K562 (cell line): ENCODE measurements around the gene NCF2. TPM values are rescaled to one million over a fixed set of nuclear protein-coding genes. Genes with fewer than 3 reads are reported as not detected.

Experiments used
- ATAC-seq: fragments of 200-7000 bp; cut with Tn5 transposase; 3 replicates; pipeline ENCODE4 v1.9.1; 2020; ENCODE audit warnings: moderate library complexity
- BruUV-seq: library from RNA; stranded (reverse); fragments of 400-500 nt; replicated peaks from 2 replicates; lab custom pipeline; 2021; lab: Mats Ljungman, UMichigan
- CTCF ChIA-PET: fragments of 300-600 bp; formaldehyde crosslinking; extraction: SDS; loops from one replicate; lab custom pipeline; 2021; ENCODE audit warnings: low intra/inter-chr PET ratio; lab: Yijun Ruan, JAX
- POLR2A ChIA-PET: fragments of 300-600, 350-650 bp; sonication (Branson Sonifier 250); formaldehyde crosslinking; extraction: SDS; loops from one replicate; lab custom pipeline; 2021; ENCODE audit warnings: antibody characterized with exemption, inconsistent platforms; lab: Yijun Ruan, JAX
- DNase-seq, 4 experiments: peaks; one replicate each; pipeline versions ENCODE4 v3.0.0 to v3.0.0-alpha.2; 2011 to 2018; ENCODE audit warnings: low spot score in 3 of 4, mixed read lengths in 3 of 4; ENCODE audit errors: extremely low read depth in 1 of 4
- FAIRE-seq: peaks from 2 replicates; lab custom pipeline; 2011; peaks lifted over from hg19 to GRCh38; lab: Jason Lieb, UNC
- H2AFZ ChIP-seq: 2 replicates; pipeline ENCODE4 v1.6.0; 2011; ENCODE audit warnings: low read depth, low read length, control low read depth, inconsistent platforms
- H3K27ac ChIP-seq: fragments of 200-600 bp; 3 replicates; pipeline ENCODE4 v1.8.0; 2011; ENCODE audit warnings: low read depth, mild to moderate bottlenecking, control low read depth, inconsistent platforms, low read length, moderate library complexity, mixed read lengths; ENCODE audit errors: extremely low read depth
- H3K27me3 ChIP-seq, 2 experiments: fragments of 300-600 bp in 1 of 2; 2 replicates in 1 of 2; 3 replicates in 1 of 2; pipeline versions ENCODE4 v1.6.0 to v1.8.0; 2011; ENCODE audit warnings: inconsistent platforms in 2 of 2, low read length in 2 of 2, mild to moderate bottlenecking in 1 of 2, mixed read lengths in 1 of 2, moderate library complexity in 1 of 2; ENCODE audit not compliant: control insufficient read depth in 2 of 2, insufficient read depth in 2 of 2
- H3K36me3 ChIP-seq: fragments of 300-600 bp; 3 replicates; pipeline ENCODE4 v1.8.0; 2011; ENCODE audit warnings: mild to moderate bottlenecking, low read length, inconsistent platforms; ENCODE audit not compliant: control insufficient read depth, insufficient read depth
- H3K4me1 ChIP-seq, 2 experiments: fragments of 200-600 bp in 1 of 2; replicated peaks in 1 of 2; 2 replicates in 1 of 2; 3 replicates in 1 of 2; pipeline versions ENCODE4 v1.5.1 to v1.8.0; 2011; ENCODE audit warnings: inconsistent platforms in 2 of 2, low read length in 2 of 2, mild to moderate bottlenecking in 1 of 2, mixed read lengths in 1 of 2, moderate library complexity in 1 of 2; ENCODE audit not compliant: control insufficient read depth in 2 of 2, insufficient read depth in 2 of 2
- H3K4me2 ChIP-seq: 2 replicates; pipeline ENCODE4 v1.6.1; 2011; ENCODE audit warnings: low read length, control low read depth, inconsistent platforms, mixed read lengths; ENCODE audit not compliant: insufficient read depth
- H3K4me3 ChIP-seq: fragments of 200-600 bp; sonication (generic), shearing (Covaris generic); 2 replicates; pipeline ENCODE4 v1.5.1; 2016; ENCODE audit warnings: control low read depth, inconsistent platforms
- H3K79me2 ChIP-seq: fragments of 200-600 bp; 3 replicates; pipeline ENCODE4 v1.8.0; 2011; ENCODE audit warnings: low read length, inconsistent platforms; ENCODE audit not compliant: control insufficient read depth, insufficient read depth
- H3K9ac ChIP-seq, 2 experiments: 2 replicates each; pipeline versions ENCODE4 v1.6.0 to v1.6.1; 2011; ENCODE audit warnings: low read depth in 2 of 2, low read length in 2 of 2, control low read depth in 1 of 2, inconsistent platforms in 1 of 2, mild to moderate bottlenecking in 1 of 2, mixed read lengths in 1 of 2; ENCODE audit not compliant: insufficient read depth in 1 of 2
- H3K9me1 ChIP-seq: one replicate; pipeline ENCODE4 v1.6.0; 2011; ENCODE audit warnings: inconsistent platforms, mild to moderate bottlenecking, low read length, moderate library complexity; ENCODE audit not compliant: control insufficient read depth, insufficient read depth
- H3K9me3 ChIP-seq: replicated peaks from 2 replicates; pipeline ENCODE4 v1.5.1; 2011; ENCODE audit warnings: low read depth, low read length, inconsistent platforms; ENCODE audit not compliant: control insufficient read depth, insufficient read depth
- H4K20me1 ChIP-seq: replicated peaks from 2 replicates; pipeline ENCODE4 v1.6.1; 2011; ENCODE audit warnings: low read length, inconsistent platforms, mixed read lengths; ENCODE audit not compliant: control insufficient read depth, insufficient read depth
- AFF4 ChIP-seq: sonication (generic); formaldehyde crosslinking; IDR thresholded peaks from 2 replicates; pipeline ENCODE4 v1.8.0; 2023; ENCODE audit warnings: mild to moderate bottlenecking, missing genetic modification reagents
- ARHGAP35 ChIP-seq: fragments of 450-650 bp; IDR thresholded peaks from 2 replicates; pipeline ENCODE4 v1.6.1; 2018; ENCODE audit not compliant: partially characterized antibody
- BCLAF1 ChIP-seq, 2 experiments: fragments of 450-650 bp in 1 of 2; IDR thresholded peaks; 2 replicates each; pipeline ENCODE4 v1.6.1; 2011 to 2017; ENCODE audit warnings: low read depth in 2 of 2, antibody characterized with exemption in 1 of 2, borderline replicate concordance in 1 of 2, low read length in 1 of 2, mild to moderate bottlenecking in 1 of 2, mixed read lengths in 1 of 2; ENCODE audit not compliant: control insufficient read depth in 1 of 2
- IRF1 ChIP-seq: sonication (generic); formaldehyde crosslinking; IDR thresholded peaks from 2 replicates; pipeline ENCODE4 v1.8.0; 2022; ENCODE audit warnings: missing genetic modification reagents, mild to moderate bottlenecking, borderline replicate concordance
- NR4A1 ChIP-seq, 2 experiments: fragments of 250-450 bp in 1 of 2; fragments of 450-650 bp in 1 of 2; sonication (Bioruptor Pico) in 1 of 2; IDR thresholded peaks; 2 replicates each; pipeline versions ENCODE4 v1.4.0 to v1.6.1; 2016 to 2020; ENCODE audit warnings: mild to moderate bottlenecking in 2 of 2, missing compliant biosample characterization in 1 of 2, missing genetic modification characterization in 1 of 2, moderate library complexity in 1 of 2
- SRSF3 ChIP-seq: fragments of 200-400 bp; formaldehyde crosslinking; IDR thresholded peaks from 2 replicates; pipeline ENCODE4 v1.6.1; 2016; ENCODE audit warnings: mild to moderate bottlenecking, low read length, moderate library complexity; ENCODE audit not compliant: insufficient read depth
- WGBS: fragments of 100-300 bp; shearing (Covaris generic); methylation state at CpG from one replicate; pipeline ENCODE4 v1.1.6; 2016; ENCODE audit warnings: low coverage, mixed read lengths; ENCODE audit not compliant: insufficient coverage; ENCODE audit errors: missing lambda C conversion rate; 5-methylcytosine and 5-hydroxymethylcytosine counted together
- in situ Hi-C: fragments of 300-500 bp; cut with MboI; formaldehyde crosslinking; loops from 4 replicates; pipeline ENCODE4 v1.15.0; 2018; ENCODE audit warnings: inconsistent platforms, mixed read lengths
- intact Hi-C: fragments of 100-400 bp; cut with micrococcal nuclease; formaldehyde crosslinking; loops from 2 replicates; pipeline ENCODE4 v1.14.2; 2022
- polyA plus RNA-seq, 8 experiments: library from polyadenylated mRNA; depleted of rRNA in 4 of 8; stranded (reverse) in 5 of 8; unstranded in 3 of 8; fragments of >200 nt; fragmentation: Nextera tagmentation in 2 of 8; fragmentation: Illumina TruSeq in 1 of 8; extraction: Ambion mirVana in 2 of 8; extraction: Trizol in 1 of 8; gene quantifications; 2 replicates each; pipeline versions ENCODE4 v1.2.1 to v1.2.3, GENCODE V29; 2011 to 2014; ENCODE audit warnings: inconsistent platforms in 1 of 8, missing spikeins in 1 of 8
- total RNA-seq, 7 experiments: library from RNA; depleted of rRNA in 6 of 7; stranded (reverse); fragments of >200 nt in 6 of 7; fragmentation: Illumina TruSeq in 2 of 7; extraction: Trizol in 2 of 7; gene quantifications; 2 replicates each; pipeline versions ENCODE4 v1.2.1 to v1.2.3, GENCODE V29; 2011 to 2021; ENCODE audit warnings: low replicate concordance in 1 of 7

The NCF2 gene
- total and polyA plus RNA-seq, 9 of the 15 experiments (the other 6 are each of a cell fraction or from before 2014, with no cell fraction given) = 0.07 to 0.54 (median 0.16) TPM; not detected in 3

- TF ChIP-seq IRF1 (CRISPR knock-in tag) = no peak
- TF ChIP-seq AFF4 (CRISPR knock-in tag) = no peak
- no peak for TF ChIP-seq ARHGAP35
Measured at GRCh38 chr1:183568176-183569021, 21.9 kb downstream of the NCF2 start (continued).

GRCh38 chr1:183567584-183567983 is 22.7 kb downstream of the NCF2 start:
- ATAC-seq = peak; percentile 81
- no peak overlapping the region for H2AFZ ChIP-seq
- H3K9me3 ChIP-seq = no peaks in the 10 kb centered on the region
- in situ Hi-C loops = no loop called here
- POLR2A ChIA-PET = interaction anchor here (0.7 to 2.9 kb wide), 2 partner anchors 10 to 96 kb away, joined by 3 to 19 read pairs; no protein-coding TSS in a partner anchor
- no peaks in the 10 kb centered on the region for H3K36me3 ChIP-seq
- no peaks in the 10 kb centered on the region for H3K9me1 ChIP-seq
- intact Hi-C loops = no loop called here
- no peak overlapping the region for H3K4me3 ChIP-seq
- peak overlapping the region; percentile 31; the same call in 1 of the 2 replicates for H3K4me2 ChIP-seq
- under 1% methylated on average over 5 of the region's 5 CpGs for WGBS
- peaks cover 19 to 32% of the 10 kb centered on the region in 2 experiments for H3K27me3 ChIP-seq
- H3K4me1 ChIP-seq = peaks cover 10 to 13% of the 10 kb centered on the region in 2 experiments
- H3K79me2 ChIP-seq = no peaks in the 10 kb centered on the region
- peak; percentile 34 to 81 (median 58) for DNase-seq
- H4K20me1 ChIP-seq = 0 out of 2 replicates have a peak, but pooled peaks cover 5% of the 10 kb centered on the region
- H3K9ac ChIP-seq = 0 out of 4 replicates have a peak overlapping the region, but pooled peaks of 1 of the 2 experiments have one; percentile 23
- CTCF ChIA-PET = no interaction called here
- FAIRE-seq = no peak
- no TSS peak for BruUV-seq
- H3K27ac ChIP-seq = no peak overlapping the region
- TF ChIP-seq SRSF3 = no peak
- TF ChIP-seq BCLAF1 (IDR thresholded peaks at IDR 0.05; ENCODE audit: borderline replicate concordance in 1 of 2, control insufficient read depth in 1 of 2, low read depth in 2 of 2, low read length in 1 of 2) = no peak
- no peak for TF ChIP-seq NR4A1 (CRISPR knock-in tag; IDR thresholded peaks at IDR 0.05)
- no peak for TF ChIP-seq NR4A1 (tag; IDR thresholded peaks at IDR 0.05)
